Measurements from ENCODE around the gene DPY30. TPM values are rescaled to one million over a fixed set of nuclear protein-coding genes. Genes with fewer than 3 reads are reported as not detected.
"Not testable (repeated sequence)": the region's sequence is repeated elsewhere in the genome, so short reads cannot be mapped to it uniquely, and the experiment has no call there.

Gene DPY30
- polyA plus RNA-seq: 100 to 1,000 TPM; 130 to 163 (median 160) TPM

GRCh38 chr2:32039447-32040219, at the start of gene DPY30:
DPY30 (minus strand) TSS chr2:32039805; CDS start chr2:32039456, 349 bp downstream.
- Mint-ChIP-seq H3K4me1 (peaks cover 18 to 27% of the 10 kb centered on the region in 2 donors), H3K4me3 (peak within 1 kb of the TSS; percentile 89 to 99 (median 89)), H3K27me3 (ENCODE audit: low read depth in 3 of 3) (peaks cover 4 to 8% (median 6%) of the 10 kb centered on the region in 3 donors), H3K27ac (peak within 1 kb of the TSS; percentile 78 to 99 (median 96)), H3K9me3 (no peaks in the 10 kb centered on the region), H3K36me3 (no peaks in the 10 kb centered on the region)
- DNase-seq: peak; percentile 88 to 91 (median 89)

- Mint-ChIP-seq H3K4me3 (no peak overlapping the region), H3K4me1 (peaks cover 31 to 50% of the 10 kb centered on the region in 2 donors), H3K27ac (peak overlapping the region in 3 of 6 donors; percentile 10 to 21 (median 15)), H3K9me3 (no peaks in the 10 kb centered on the region), H3K36me3 (peaks cover 4 to 11% (median 9%) of the 10 kb centered on the region in 3 donors), H3K27me3 (ENCODE audit: low read depth in 3 of 3) (no peaks in the 10 kb centered on the region)
- DNase-seq: no peak
Measured at GRCh38 chr2:32074134-32074506, 34.5 kb upstream of the DPY30 start.

GRCh38 chr2:32067549-32067948, 27.9 kb upstream of the DPY30 start:
- peaks cover 37 to 52% of the 10 kb centered on the region in 2 donors for H3K4me1 Mint-ChIP-seq
- no peak for DNase-seq
- peak overlapping the region in 1 of 5 donors; percentile 34 for H3K4me3 Mint-ChIP-seq
- no peaks in the 10 kb centered on the region for H3K9me3 Mint-ChIP-seq
- peaks cover 2 to 7% (median 6%) of the 10 kb centered on the region in 3 donors for H3K27me3 Mint-ChIP-seq (ENCODE audit: low read depth in 3 of 3)
- H3K36me3 Mint-ChIP-seq: no peaks in the 10 kb centered on the region
- H3K27ac Mint-ChIP-seq: no peak overlapping the region

- no peaks in the 10 kb centered on the region for H3K9me3 Mint-ChIP-seq
- H3K27ac Mint-ChIP-seq: peak overlapping the region; percentile 12 to 95 (median 90)
- peaks cover 29 to 38% of the 10 kb centered on the region in 2 donors for H3K4me1 Mint-ChIP-seq
- peaks cover 2 to 7% (median 6%) of the 10 kb centered on the region in 3 donors for H3K27me3 Mint-ChIP-seq (ENCODE audit: low read depth in 3 of 3)
- H3K36me3 Mint-ChIP-seq: no peaks in the 10 kb centered on the region
- peak overlapping the region; percentile 97 to 99 (median 99) for H3K4me3 Mint-ChIP-seq
- DNase-seq: no peak
Measured at GRCh38 chr2:32064713-32065112, 25.1 kb upstream of the DPY30 start.

GRCh38 chr2:32064021-32064601, 24.5 kb upstream of the DPY30 start:
- H3K4me1 Mint-ChIP-seq: peaks cover 29 to 38% of the 10 kb centered on the region in 2 donors
- no peaks in the 10 kb centered on the region for H3K9me3 Mint-ChIP-seq
- no peaks in the 10 kb centered on the region for H3K36me3 Mint-ChIP-seq
- peak overlapping the region; percentile 97 to 99 (median 99) for H3K4me3 Mint-ChIP-seq
- peak overlapping the region; percentile 76 to 95 (median 94) for H3K27ac Mint-ChIP-seq
- peaks cover 2 to 7% (median 6%) of the 10 kb centered on the region in 3 donors for H3K27me3 Mint-ChIP-seq (ENCODE audit: low read depth in 3 of 3)
- DNase-seq: peak; percentile 21 to 29 (median 22)

- peak; percentile 94 to 96 (median 96) for DNase-seq
- H3K4me3 Mint-ChIP-seq: peak within 1 kb of the TSS; percentile 97 to 99 (median 99)
- peaks cover 29 to 38% of the 10 kb centered on the region in 2 donors for H3K4me1 Mint-ChIP-seq
- H3K9me3 Mint-ChIP-seq: no peaks in the 10 kb centered on the region
- peak within 1 kb of the TSS; percentile 85 to 97 (median 95) for H3K27ac Mint-ChIP-seq
- no peaks in the 10 kb centered on the region for H3K36me3 Mint-ChIP-seq
- H3K27me3 Mint-ChIP-seq (ENCODE audit: low read depth in 3 of 3): peaks cover 4 to 7% (median 6%) of the 10 kb centered on the region in 3 donors
Measured at GRCh38 chr2:32063310-32064020, 23.9 kb upstream of the DPY30 start, which contains the start of gene SPAST. SPAST (plus strand) TSS chr2:32063556; CDS start chr2:32063832, 276 bp downstream.

- H3K27me3 Mint-ChIP-seq (ENCODE audit: low read depth in 3 of 3): peaks cover 4 to 7% (median 6%) of the 10 kb centered on the region in 3 donors
- peak overlapping the region in 5 of 6 donors; percentile 94 to 97 (median 95) for H3K27ac Mint-ChIP-seq
- peak in 2 of 3 donors; percentile 0 to 5 for DNase-seq
- H3K4me3 Mint-ChIP-seq: peak overlapping the region; percentile 97 to 99 (median 99)
- peaks cover 28 to 38% of the 10 kb centered on the region in 2 donors for H3K4me1 Mint-ChIP-seq
- no peaks in the 10 kb centered on the region for H3K36me3 Mint-ChIP-seq
- no peaks in the 10 kb centered on the region for H3K9me3 Mint-ChIP-seq
Measured at GRCh38 chr2:32061973-32062861, 22.6 kb upstream of the DPY30 start.

- Mint-ChIP-seq H3K9me3 (no peaks in the 10 kb centered on the region), H3K27me3 (ENCODE audit: low read depth in 3 of 3) (peaks cover 4 to 7% (median 5%) of the 10 kb centered on the region in 3 donors), H3K4me1 (peaks cover 26 to 38% of the 10 kb centered on the region in 2 donors), H3K36me3 (no peaks in the 10 kb centered on the region), H3K27ac (peak overlapping the region in 3 of 6 donors; percentile 1 to 19 (median 14)), H3K4me3 (peak overlapping the region; percentile 60 to 99 (median 98))
- no peak for DNase-seq
Measured at GRCh38 chr2:32061430-32061829, 21.8 kb upstream of the DPY30 start.

- no peak for DNase-seq
- Mint-ChIP-seq H3K4me1 (peaks cover 22 to 26% of the 10 kb centered on the region in 2 donors), H3K4me3 (no peak overlapping the region), H3K9me3 (no peaks in the 10 kb centered on the region), H3K36me3 (no peaks in the 10 kb centered on the region), H3K27ac (no peak overlapping the region), H3K27me3 (ENCODE audit: low read depth in 3 of 3) (peaks cover 0 to 9% (median 4%) of the 10 kb centered on the region in 3 donors)
Measured at GRCh38 chr2:32060266-32060665, 20.7 kb upstream of the DPY30 start.

- H3K27me3 Mint-ChIP-seq (ENCODE audit: low read depth in 3 of 3): peaks cover 0 to 3% (median 2%) of the 10 kb centered on the region in 3 donors
- DNase-seq: no peak
- no peaks in the 10 kb centered on the region for H3K36me3 Mint-ChIP-seq
- no peak overlapping the region for H3K27ac Mint-ChIP-seq
- peaks cover 11 to 13% of the 10 kb centered on the region in 2 donors for H3K4me1 Mint-ChIP-seq
- H3K9me3 Mint-ChIP-seq: no peaks in the 10 kb centered on the region
- no peak overlapping the region for H3K4me3 Mint-ChIP-seq
Measured at GRCh38 chr2:32058130-32058529, 18.5 kb upstream of the DPY30 start.

GRCh38 chr2:32054583-32054982, 15.0 kb upstream of the DPY30 start:
- not testable (repeated sequence) for H3K27ac Mint-ChIP-seq; H3K27me3 Mint-ChIP-seq (ENCODE audit: low read depth in 3 of 3); DNase-seq; H3K4me3 Mint-ChIP-seq; H3K36me3 Mint-ChIP-seq; H3K4me1 Mint-ChIP-seq; H3K9me3 Mint-ChIP-seq

GRCh38 chr2:32051836-32052439, 12.3 kb upstream of the DPY30 start:
- H3K27me3 Mint-ChIP-seq (ENCODE audit: low read depth in 3 of 3): peaks cover 0 to 1% (median 0%) of the 10 kb centered on the region in 3 donors
- no peak overlapping the region for H3K27ac Mint-ChIP-seq
- H3K4me3 Mint-ChIP-seq: no peak overlapping the region
- no peaks in the 10 kb centered on the region for H3K36me3 Mint-ChIP-seq
- no peaks in the 10 kb centered on the region for H3K4me1 Mint-ChIP-seq
- no peak for DNase-seq
- no peaks in the 10 kb centered on the region for H3K9me3 Mint-ChIP-seq
